Ammon's horn (tissue), 1 donor: ENCODE measurements around the gene AGR3.
"Not testable (repeated sequence)": the region's sequence is repeated elsewhere in the genome, so short reads cannot be mapped to it uniquely, and the experiment has no call there.

Source experiments
- DNase-seq: peaks from one replicate; pipeline ENCODE4 v3.0.0-alpha.2; 2016; ENCODE audit warnings: low spot score

Gene AGR3

GRCh38 chr7:16891338-16891737 lies 9.6 kb upstream of the AGR3 start:
- peak; percentile 62 for DNase-seq

DNA sequence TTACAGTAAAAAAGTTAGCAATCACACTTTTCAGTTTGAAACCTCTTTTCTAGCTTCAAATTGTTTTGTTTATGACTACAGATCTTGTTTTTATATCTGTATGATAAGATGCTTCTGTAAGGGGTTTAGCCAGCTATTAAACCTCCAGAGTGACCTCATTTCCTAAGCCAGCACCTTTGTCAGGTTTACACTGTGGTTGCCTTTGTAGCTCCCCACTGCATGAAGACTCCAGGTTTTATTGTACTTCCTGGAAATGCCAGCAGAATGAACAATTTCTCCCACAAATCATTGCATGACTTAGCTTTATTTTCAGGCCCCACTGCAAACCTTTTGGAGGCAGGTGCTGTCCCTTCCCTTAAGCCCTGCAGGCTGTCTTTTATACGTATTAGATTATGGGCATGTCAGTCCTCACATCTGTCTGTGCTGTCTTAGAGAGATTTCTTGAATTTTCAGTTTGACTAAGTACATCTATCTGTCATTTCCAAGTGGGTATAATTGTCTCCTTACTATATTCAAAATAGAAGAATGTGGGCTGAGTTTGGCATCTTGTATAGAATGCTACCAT lies 8.2 kb upstream of the AGR3 start:
- DNase-seq: no peak

- DNase-seq: no peak
Measured at GRCh38 chr7:16889305-16889704, 7.5 kb upstream of the AGR3 start.

GRCh38 chr7:16883918-16884317 lies 2.1 kb upstream of the AGR3 start:
- no peak for DNase-seq

GRCh38 chr7:16880554-16880953 lies 1.2 kb downstream of the AGR3 start:
- no peak for DNase-seq

DNA sequence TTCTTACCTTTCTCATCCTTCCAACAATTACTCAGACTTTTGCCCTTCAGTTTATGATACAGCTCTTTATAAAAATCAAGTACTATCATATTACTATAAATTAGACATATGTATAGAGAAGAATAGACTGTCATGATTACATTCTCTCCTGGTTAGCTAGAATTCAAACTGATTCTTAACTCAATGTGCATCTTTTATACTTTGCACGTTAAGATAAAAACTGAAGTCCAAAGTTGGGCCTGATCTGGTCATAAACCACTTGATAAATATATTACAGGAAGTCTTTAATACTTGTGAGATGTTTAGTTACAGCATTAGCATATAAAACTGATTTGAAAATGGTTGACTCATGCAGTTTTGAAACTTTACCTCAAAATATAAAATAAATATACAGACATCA lies 2.6 kb downstream of the AGR3 start:
- DNase-seq: no peak

DNA sequence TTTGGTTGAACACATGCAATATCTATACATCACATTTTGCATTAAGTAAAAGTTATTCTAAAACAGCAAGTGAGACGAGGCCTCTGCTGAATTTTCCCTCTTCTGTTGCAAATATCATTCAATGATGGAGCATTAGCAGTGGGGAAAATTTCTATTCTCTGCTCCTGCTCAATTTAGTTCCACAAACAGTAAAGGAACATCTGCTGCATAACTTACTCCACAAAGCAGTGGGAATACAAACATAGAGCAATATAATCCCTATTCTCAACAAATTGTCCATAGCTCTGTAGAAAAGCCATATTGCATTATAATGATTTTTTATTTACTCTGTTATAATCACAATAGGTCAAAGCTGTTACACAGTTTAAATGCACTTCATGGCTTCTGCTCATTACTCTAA lies 5.9 kb downstream of the AGR3 start:
- DNase-seq: no peak

- DNase-seq: no peak
Measured at GRCh38 chr7:16874066-16874465, 7.7 kb downstream of the AGR3 start.

DNA sequence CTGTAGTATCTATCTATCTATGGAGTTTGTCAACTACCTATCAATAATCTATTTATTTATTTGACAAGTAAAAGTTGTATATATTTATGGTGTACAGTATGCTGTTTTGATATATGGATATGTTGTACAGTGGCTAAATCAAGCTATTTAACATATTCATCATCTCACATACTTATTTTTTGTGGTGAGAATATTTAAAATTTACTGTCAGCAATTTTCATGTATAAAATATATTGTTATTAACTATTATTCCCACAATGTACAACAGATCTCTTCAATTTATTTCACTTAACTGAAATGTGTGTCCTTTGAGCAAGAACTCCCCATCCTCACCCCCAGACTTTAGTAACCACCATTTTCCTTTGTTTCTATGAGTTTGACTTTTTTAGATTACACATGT lies 14.5 kb downstream of the AGR3 start:
- no peak for DNase-seq

GRCh38 chr7:16853189-16853588 lies 28.6 kb downstream of the AGR3 start:
- DNase-seq: not testable (repeated sequence)

- peak; percentile 48 for DNase-seq
Measured at GRCh38 chr7:16851829-16852228, 30.0 kb downstream of the AGR3 start.

GRCh38 chr7:16850614-16851466 lies 30.9 kb downstream of the AGR3 start:
- peak; percentile 17 for DNase-seq

DNA sequence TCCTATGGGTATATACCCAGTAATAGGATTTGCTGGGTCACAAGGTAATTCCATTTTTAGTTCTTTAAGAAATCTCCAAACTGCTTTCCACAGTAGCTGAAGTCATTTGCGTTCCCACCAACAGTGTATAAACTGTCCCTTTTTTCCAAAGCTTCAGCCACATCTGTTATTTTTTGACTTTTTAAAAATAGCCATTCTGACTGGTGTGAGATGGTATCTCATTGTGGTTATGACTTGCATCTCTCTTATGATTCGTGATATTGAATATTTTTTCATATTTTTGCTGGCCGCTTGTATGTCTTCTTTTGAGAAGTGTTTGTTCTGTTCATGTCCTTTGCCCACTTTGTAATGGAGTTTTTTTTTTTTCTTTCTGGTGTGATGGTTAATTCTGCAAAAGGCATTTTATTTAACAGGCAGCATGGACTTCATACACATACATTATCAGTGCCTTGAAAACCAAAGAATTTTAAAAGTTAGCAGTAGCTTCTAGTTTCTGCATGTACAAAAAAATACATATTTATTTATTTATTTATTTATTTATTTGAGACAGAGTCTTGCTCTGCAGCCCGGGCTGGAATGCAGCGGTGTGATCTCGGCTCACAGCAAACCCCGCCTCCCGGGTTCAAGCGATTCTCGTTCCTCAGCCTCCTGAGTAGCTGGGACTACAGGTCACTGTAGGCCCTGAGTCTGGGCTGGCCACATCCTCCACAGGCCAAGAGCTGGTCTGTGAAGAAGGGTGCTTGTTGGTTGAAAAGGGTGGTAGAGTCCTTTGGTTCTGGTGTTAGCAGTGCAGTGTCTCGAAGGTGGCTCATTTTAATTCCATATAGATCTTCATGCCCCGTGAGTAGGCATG lies 32.3 kb downstream of the AGR3 start:
- no peak for DNase-seq

DNA sequence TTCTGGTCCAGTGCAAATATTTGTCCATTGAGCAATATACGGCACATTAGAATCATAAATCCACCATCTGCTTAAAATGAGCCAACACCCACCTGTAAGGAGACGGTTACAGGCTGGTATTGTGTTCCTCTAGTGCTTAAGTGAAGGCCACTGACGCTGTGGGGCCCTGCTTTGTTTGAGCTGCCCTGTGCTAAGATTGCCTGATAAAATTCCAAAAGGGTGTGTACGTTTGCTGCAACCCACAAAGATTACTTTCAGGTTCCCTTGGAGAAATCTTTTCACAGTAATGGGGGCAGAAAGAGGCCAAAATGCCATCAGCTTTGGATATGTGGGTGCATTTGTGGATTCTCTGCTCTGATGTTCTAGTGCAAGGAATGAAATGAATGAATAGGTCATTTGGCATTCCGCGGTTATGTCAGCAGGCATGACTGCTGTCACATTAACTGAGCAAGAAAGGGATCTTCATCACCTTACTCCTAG lies 34.4 kb downstream of the AGR3 start:
- DNase-seq: no peak

DNA sequence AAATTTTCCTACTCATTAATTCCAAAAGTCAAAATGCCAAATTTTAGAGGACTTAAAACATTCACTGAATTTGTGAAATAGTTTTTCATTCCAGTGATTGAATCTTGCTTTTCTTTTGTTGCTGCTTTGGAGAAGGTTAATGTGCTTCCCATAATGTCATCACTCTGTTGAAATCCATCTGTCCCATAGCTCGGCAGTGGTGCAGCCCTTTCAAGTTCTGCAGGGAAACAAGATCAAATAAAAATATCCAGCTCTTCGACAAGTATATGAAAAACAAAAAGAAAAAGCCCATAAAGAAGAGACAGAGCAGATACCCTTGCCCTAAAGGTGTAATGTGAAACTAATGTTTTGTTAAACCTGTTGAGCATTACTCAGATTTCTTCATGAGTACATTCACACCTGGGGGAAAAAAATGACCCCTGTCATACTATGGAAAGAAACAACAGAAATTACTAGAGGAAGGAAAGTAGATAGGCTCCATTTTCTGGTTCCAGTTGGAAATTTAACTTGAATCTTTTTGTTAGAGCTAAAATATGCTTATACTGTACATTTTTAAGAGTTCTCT lies 35.1 kb downstream of the AGR3 start:
- DNase-seq: no peak

GRCh38 chr7:16845746-16846145 lies 36.0 kb downstream of the AGR3 start:
- DNase-seq: no peak

GRCh38 chr7:16841681-16842080 lies 40.1 kb downstream of the AGR3 start:
- DNase-seq: no peak

DNA sequence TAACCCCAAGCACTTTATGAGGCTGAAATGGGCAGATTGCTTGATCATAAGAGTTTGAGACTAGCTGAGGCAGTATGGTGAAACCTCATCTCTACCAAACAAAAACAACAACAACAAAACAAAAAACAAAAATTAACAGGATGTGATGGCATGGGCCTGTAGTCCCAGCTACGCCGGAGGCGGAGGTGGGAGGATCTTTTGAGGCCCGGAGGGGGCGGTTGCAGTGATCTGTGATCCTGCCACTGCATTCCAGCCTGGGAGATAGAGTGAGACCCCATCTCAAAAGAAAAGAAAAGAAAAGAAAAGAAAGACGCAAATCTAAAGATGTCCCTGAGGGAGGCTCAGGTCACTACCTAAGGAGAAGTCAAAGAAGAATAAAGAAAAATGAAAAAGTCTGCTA lies 41.7 kb downstream of the AGR3 start:
- DNase-seq: no peak

DNA sequence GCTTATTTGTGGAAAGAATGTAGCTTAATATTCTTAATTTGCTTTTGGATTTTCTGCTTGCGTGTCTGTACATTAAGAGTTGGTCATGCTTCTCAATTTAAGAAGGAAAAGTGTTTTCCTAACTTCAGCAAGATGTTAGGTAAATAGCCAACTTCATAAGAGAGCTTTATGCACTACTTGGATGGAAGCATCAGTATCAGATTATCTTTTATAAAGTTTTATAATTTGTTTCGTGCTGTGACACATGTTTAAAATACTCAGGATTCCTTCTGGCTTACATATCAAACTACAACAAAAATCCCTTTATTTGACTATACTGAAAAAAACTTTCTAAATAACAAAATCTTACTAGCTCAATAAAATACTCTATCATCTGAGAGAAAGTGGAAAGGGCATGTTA lies 42.1 kb downstream of the AGR3 start:
- no peak for DNase-seq

GRCh38 chr7:16838891-16839290 lies 42.9 kb downstream of the AGR3 start:
- no peak for DNase-seq

GRCh38 chr7:16838386-16838785 lies 43.4 kb downstream of the AGR3 start:
- DNase-seq: no peak

GRCh38 chr7:16836481-16836880 lies 45.3 kb downstream of the AGR3 start:
- DNase-seq: no peak
